ENCODE measurements around the gene PLEK. TPM values are rescaled to one million over a fixed set of nuclear protein-coding genes. Genes with fewer than 3 reads are reported as not detected.

PLEK gene
- total and polyA plus RNA-seq, 10 of the 15 experiments (the other 5 are each of a cell fraction or from before 2014, with no cell fraction given), result 229 to 804 (median 362) TPM

DNA sequence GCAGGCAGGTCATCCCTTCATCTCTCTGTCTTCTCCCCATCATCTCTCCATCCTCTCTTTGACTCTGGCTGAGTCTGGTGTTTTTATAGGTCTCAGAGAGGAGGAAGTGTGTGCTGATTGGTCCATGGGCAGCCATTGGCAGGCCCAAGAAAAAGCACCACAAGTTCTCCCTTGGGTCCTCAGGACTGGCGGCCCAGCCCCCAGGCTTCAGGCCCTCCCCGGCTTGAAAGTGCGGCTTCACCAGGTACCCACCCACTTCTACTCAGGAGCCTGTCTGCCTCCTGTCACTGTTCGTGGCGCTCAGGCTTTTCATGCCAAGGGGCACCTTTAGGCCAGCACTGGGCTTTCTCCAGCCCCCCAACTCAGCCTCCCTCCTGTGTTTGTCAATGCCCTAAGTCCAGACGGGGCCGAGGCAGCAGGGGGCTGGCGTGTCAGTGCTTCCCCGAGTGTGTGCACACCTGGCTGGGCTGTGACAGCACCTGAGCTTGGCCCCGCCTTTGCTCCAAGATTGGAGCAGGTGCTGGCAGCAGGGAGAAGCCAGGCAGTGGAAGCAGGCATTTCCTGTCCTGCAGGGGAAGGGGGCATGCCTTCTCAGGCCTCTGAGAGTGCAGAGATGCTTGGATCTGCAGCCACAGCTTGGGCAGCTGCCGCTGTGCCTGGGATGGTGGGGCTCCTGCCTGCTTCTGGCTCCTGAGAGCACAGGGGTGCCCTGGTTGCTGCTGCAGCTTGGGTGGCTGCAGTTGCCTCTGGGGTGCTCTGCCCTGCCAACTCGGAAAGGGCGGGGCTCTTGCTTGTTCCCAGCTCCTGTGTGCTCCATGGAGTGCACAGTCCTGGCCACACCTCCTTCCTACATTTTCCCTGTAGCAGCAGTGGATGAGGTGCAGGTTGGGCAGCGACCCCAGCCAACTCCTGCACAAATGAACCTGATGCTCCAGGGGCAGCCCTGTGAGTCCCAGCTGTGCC lies 67.9 kb downstream of the PLEK start:
- RAD21 ChIA-PET (ENCODE audit: unreplicated experiment), result no interaction called here
- Histone ChIP-seq H3K9me3 (replicated peaks; ENCODE audit: control insufficient read depth, insufficient read depth, low read length) (no peaks in the 10 kb centered on the region; the same call in 2 of the 3 replicates), H3K36me3 (ENCODE audit: control insufficient read depth in 2 of 2, insufficient read depth in 2 of 2, low read length in 1 of 2) (no peaks in the 10 kb centered on the region), H3K4me1 (ENCODE audit: control insufficient read depth, insufficient read depth, low read length) (peaks cover 14% of the 10 kb centered on the region), H2AFZ (ENCODE audit: control insufficient read depth, low read depth, low read length) (no peak overlapping the region), H3K79me2 (ENCODE audit: control insufficient read depth, insufficient read depth, low read length) (no peaks in the 10 kb centered on the region), H3K9ac (ENCODE audit: control insufficient read depth, insufficient read depth, low read length) (no peak overlapping the region), H3K4me3 (no peak overlapping the region), H3K27ac (ENCODE audit: control insufficient read depth, insufficient read depth) (no peak overlapping the region), H4K20me1 (ENCODE audit: control insufficient read depth, insufficient read depth) (no peaks in the 10 kb centered on the region), H3K27me3 (replicated peaks in 1 of 2; ENCODE audit: control insufficient read depth in 2 of 2, insufficient read depth in 2 of 2, low read length in 1 of 2) (no peaks in the 10 kb centered on the region), H3K4me2 (ENCODE audit: control insufficient read depth, insufficient read depth) (no peak overlapping the region)
- CTCF ChIA-PET, result no interaction called here
- no peak for FAIRE-seq
- SMC1A ChIA-PET (ENCODE audit: uncharacterized antibody, unreplicated experiment), result interaction anchor here (1.5 to 11.0 kb wide), 3 partner anchors 7 to 21 kb away, joined by 5 to 200 read pairs (median 140); no protein-coding TSS in a partner anchor
- no TSS peak for BruUV-seq (replicated peaks)
- ATAC-seq, result no peak
- no peak for DNase-seq (ENCODE audit: low read depth, low spot score)
- in situ Hi-C loops (cut with MboI) (loop anchor here (25.0 kb wide), 1 partner anchor 1996 kb away; the partner anchor contains the start of gene MEIS1), intact Hi-C loops (cut with micrococcal nuclease; ENCODE audit: unreplicated experiment) (no loop called here)
- POLR2A ChIA-PET, result no interaction called here
- TF ChIP-seq FOXK2 (IDR thresholded peaks at IDR 0.05) (no peak), PRDM15 (CRISPR knock-in tag; IDR thresholded peaks at IDR 0.05) (no peak), YBX1 (IDR thresholded peaks at IDR 0.05) (no peak), RAD21 (IDR thresholded peaks at IDR 0.05; ENCODE audit: insufficient read depth, low read depth, low read length) (no peak), BRCA1 (IDR thresholded peaks at IDR 0.05; ENCODE audit: low read depth, low read length) (no peak)
- 74% methylated on average over 14 of the region's 14 CpGs for WGBS (ENCODE audit: insufficient coverage, insufficient replicate concordance, low lambda C conversion rate, missing lambda C conversion rate)

Measured in GM12878 (cell line).